Caki2 (cell line): ENCODE results near the gene COPS8. TPM values are rescaled to one million over a fixed set of nuclear protein-coding genes. Genes with fewer than 3 reads are reported as not detected.

Experiments
- DNase-seq: peaks from one replicate; pipeline ENCODE4 v3.0.0-alpha.2; 2015; ENCODE audit warnings: low read depth
- in situ Hi-C: cut with HindIII; loops from 2 replicates; pipeline ENCODE4 v1.10.0; 2016; ENCODE audit warnings: low sequenced_read_pairs, low pct_unique_long_range_greater_than_20kb, mixed read lengths
- total RNA-seq: library from RNA; depleted of rRNA; stranded (reverse); fragments of >200 nt; shearing (Covaris generic); gene quantifications from 2 replicates; pipeline ENCODE4 v1.2.3, GENCODE V29; 2014; ENCODE audit warnings: low replicate concordance

COPS8 gene
- total RNA-seq, 1 experiment from 2014 or later, result 70.8 TPM

DNA sequence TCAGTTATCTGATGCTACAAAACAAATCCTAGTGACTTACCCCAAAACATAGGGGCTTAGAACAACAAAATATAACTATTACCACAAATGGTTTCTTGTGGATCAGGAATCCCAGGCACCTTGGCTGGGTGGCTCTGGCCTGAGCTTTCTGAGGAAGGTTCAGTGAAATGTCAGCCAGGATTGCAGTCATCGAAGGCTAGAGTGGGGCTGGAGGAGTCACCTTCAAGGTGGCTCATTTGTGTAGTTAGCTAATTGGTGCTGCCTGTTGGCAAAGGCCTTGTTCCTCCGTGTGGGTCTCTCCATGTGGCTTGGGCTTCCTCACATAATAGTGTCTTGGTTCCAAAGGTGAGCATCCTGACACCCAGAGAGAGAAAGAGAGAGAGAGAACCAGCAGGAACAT, 57.4 kb downstream of the COPS8 start:
- in situ Hi-C loops, result no loop called here

GRCh38 chr2:237143676-237144440, 58.2 kb downstream of the COPS8 start:
- in situ Hi-C loops, result no loop called here
- DNase-seq, result no peak

More for the DNA sequence above, 57.4 kb downstream of the COPS8 start:
- no peak for DNase-seq

DNA sequence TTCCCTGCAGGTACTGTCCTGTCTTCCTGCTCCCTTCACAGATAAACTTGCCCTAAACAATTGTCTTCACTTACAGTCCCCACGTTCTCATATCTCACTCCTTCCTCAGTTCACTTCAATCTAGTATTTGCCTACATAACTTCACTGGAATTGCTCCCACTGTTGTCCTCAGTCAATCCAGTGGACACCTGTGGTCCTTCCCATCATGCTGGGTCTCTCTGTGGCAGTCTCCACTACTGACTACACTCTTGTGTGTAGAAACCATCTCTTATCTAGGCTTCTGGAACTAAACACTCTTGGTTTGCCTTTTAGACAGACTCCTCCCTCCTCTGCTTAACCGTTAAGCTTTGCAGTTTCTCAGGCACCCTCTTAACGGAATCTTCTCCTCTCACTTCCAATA, 58.8 kb downstream of the COPS8 start:
- in situ Hi-C loops, result no loop called here
- DNase-seq, result no peak

DNA sequence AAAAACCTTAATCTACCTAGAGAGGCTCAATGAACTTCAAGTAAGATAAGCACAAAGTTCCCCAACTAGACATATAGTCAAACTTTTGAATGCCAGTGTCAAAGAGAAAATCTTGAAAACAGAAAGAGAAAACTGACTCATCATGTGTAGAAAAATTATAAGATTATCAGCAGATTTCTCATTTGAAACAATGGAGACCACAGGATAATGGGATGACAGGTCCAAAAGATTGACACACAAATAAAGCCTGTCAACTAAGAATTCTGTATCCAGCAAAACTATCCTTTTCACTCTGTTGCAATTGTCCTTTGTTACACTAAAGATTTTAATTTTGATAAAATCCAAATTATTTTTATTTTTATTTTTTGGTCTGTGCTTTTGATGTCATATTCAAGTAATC, 61.6 kb downstream of the COPS8 start:
- no peak for DNase-seq
- in situ Hi-C loops, result no loop called here

- no peak for DNase-seq
- in situ Hi-C loops, result no loop called here
Measured at GRCh38 chr2:237148624-237149023, 62.9 kb downstream of the COPS8 start.

GRCh38 chr2:237149425-237149824, 63.7 kb downstream of the COPS8 start:
- no peak for DNase-seq
- in situ Hi-C loops, result no loop called here
